Measurements from ENCODE around the gene OSCAR.
A peak's percentile ranks its signal among the peaks of the same experiment; 100 is the strongest.
"Not testable (repeated sequence)": the region's sequence is repeated elsewhere in the genome, so short reads cannot be mapped to it uniquely, and the experiment has no call there.

Gene OSCAR

DNA sequence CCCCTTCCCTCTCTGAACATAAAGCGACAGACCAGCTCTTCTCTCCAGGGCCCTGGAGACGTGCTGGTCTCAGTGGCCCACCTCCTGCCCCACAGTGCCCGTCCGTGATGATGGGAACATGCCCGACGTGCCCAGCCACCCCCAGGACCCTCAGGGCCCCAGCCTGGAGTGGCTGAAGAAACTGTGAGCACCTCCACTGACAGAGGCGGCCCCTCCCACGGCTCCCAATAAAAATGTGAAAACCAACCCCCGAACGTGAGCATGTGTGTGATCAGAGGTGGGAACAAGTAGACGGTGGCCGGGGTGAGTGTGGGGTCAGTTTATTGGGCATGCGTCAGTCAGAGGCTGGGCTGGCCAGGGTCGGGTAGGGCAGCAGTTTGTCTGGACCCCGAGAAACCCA is 6.1 kb upstream of the OSCAR start:
- H3K4me1 Mint-ChIP-seq, result peaks cover 23% of the 10 kb centered on the region
- H3K4me3 Mint-ChIP-seq, result no peak overlapping the region
- H3K36me3 Mint-ChIP-seq, result peaks cover 9% of the 10 kb centered on the region
- no peaks in the 10 kb centered on the region for H3K27me3 Mint-ChIP-seq
- H3K9me3 Mint-ChIP-seq, result no peaks in the 10 kb centered on the region
- no peak overlapping the region for H3K27ac Mint-ChIP-seq

DNA sequence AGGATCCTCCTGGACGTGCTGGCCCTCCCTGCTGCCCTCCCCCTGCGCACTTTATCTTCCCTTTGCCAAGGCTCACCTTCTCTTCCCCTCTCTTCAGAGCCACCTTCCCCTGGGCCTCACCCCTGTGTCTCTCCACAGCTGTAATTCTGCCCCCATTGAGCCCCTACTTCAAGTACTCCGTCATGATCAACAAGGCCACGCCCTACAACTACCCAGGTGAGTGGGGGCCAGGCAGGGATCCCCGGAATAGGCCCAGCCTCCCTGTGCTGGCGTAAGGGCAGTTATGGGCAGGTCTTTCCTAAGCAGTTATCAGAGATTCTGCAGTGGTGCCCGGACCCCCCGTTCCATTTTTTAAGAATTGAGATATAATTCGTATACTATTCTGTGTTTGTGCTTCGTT is 5.2 kb upstream of the OSCAR start:
- peaks cover 8% of the 10 kb centered on the region for H3K36me3 Mint-ChIP-seq
- no peaks in the 10 kb centered on the region for H3K9me3 Mint-ChIP-seq
- peak overlapping the region; percentile 42 for H3K4me3 Mint-ChIP-seq
- peaks cover 23% of the 10 kb centered on the region for H3K4me1 Mint-ChIP-seq
- H3K27ac Mint-ChIP-seq, result peak overlapping the region; percentile 47
- no peaks in the 10 kb centered on the region for H3K27me3 Mint-ChIP-seq

DNA sequence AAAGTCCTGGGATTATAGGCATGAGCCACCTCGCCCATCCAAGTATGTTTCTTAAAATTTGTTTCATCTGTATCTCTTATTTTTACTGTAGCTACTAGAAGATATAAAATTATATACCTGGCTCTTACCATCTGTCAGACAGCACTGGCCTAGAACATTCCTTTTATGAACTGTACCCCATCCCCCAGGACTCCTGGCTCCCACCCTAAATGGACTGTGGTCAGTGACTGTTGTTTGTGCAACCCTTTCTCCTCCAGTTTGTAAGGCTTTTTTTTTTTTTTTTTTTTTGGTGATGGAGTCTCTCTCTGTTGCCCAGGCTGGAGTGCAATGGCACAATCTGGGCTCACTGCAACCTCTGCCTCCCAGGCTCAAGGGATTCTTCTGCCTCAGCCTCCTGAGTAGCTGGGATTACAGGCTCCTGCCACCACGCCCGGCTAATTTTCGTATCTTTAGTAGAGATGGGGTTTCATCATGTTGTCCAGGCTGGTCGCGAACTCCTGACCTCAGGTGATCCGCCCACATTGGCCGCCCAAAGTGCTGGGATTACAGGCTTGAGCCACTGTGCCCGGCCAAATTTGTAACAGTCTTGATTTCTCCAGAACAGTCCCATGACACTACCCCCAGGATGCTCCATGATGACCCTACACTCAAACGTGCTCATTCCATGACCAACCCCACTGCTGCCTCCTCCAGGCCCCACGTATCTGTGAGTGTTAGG is 4.6 kb upstream of the OSCAR start:
- Mint-ChIP-seq H3K4me1 (peaks cover 23% of the 10 kb centered on the region), H3K36me3 (peaks cover 5% of the 10 kb centered on the region), H3K27ac (no peak overlapping the region), H3K4me3 (peak overlapping the region; percentile 19), H3K27me3 (no peaks in the 10 kb centered on the region), H3K9me3 (no peaks in the 10 kb centered on the region)

DNA sequence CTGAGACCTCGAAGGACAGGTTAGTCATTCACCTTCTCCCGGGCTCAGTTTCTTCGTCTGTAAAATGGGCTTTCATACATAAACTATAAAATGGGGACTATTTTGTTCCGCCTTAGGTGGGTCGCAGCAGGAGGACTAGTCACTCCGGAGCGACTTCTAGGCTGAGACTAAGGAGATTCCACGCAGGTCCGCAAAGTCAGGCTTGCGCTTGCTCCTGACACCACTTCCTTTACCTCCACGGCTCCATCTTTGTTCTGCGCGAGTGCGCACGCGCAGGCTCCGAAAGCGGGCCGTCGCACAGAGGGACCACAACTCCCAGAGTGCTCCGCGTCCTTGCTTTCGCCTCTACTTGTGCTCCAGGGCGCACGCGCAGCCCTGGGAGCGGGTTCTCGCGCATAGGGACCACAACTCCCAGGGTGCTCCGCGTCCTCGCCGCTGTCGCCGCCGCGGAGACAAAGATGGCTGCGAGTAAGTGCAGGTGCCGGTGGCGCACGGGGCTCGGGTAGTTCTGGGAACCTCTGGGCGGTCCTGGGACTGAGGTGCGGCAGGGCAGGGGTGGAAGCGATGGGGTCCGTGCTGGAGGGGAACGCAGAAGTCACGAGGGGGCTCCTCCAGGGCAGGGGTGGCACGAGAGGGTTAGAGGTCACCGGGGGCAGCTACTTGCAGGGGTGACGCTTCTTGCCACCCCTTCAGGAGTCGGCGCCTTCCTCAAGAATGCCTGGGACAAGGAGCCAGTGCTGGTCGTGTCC is 2.0 kb upstream of the OSCAR start, which contains the start of gene NDUFA3:
Gene NDUFA3 (plus strand): TSS at position 435 of the 749 bp plus-strand sequence. CDS start 24 bp downstream, at position 459.
- Mint-ChIP-seq H3K4me3 (peak within 1 kb of the TSS; percentile 98), H3K4me1 (peaks cover 23% of the 10 kb centered on the region), H3K9me3 (no peaks in the 10 kb centered on the region), H3K27me3 (no peaks in the 10 kb centered on the region), H3K36me3 (peaks cover 4% of the 10 kb centered on the region), H3K27ac (peak within 1 kb of the TSS; percentile 91)

DNA sequence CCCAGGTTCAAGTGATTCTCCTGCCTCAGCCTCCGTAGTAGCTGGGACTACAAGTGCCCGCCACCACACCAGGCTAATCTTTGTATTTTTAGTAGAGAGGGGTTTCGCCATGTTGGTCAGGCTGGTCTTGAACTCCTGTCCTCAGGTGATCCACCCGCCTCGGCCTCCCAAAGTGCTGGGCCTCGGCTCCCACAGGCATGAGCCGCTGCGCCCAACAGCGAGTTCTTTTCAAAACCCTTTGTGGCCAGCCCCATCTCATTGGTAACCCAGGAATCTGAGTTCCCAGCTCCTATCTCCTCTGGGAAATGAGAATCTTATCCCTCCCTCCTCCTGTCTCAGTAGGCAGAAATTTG is 724 bp downstream of the OSCAR start:
- not testable (repeated sequence) for H3K9me3 Mint-ChIP-seq, H3K27ac Mint-ChIP-seq, H3K36me3 Mint-ChIP-seq, H3K4me3 Mint-ChIP-seq, H3K27me3 Mint-ChIP-seq
- peaks cover 20% of the 10 kb centered on the region for H3K4me1 Mint-ChIP-seq

DNA sequence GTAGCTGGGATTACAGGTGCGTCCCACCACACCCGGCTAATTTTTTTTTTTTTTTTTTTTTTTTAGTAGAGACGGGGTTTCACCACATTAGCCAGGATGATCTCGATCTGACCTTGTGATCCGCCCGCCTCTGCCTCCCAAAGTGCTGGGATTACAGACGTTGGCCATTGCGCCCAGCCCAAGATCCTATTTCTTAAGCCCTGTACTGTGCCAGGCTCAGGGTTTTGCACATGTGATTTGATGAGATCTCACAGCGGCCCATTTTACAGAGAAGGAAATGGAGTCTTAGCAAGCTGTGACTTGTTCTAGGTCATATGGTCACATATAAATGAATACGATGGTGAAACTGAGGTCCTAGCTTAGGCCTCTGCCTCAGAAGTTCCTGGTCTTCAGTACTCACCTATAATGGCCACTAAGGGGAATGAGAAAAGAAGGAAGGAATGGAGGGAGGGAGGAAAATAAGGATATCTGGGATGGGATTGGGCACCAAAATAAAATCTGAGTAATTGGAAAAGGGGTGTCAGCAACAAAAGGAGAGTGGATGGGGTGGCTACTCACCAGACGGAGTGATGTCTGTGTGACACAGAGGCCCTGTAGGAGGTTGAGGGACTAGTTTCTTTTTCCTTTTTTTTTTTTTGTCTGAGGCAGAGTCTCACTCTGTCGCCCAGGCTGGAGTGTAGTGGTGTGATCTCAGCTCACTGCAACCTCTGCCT is 1.3 kb downstream of the OSCAR start:
- Mint-ChIP-seq H3K27ac (no peak overlapping the region), H3K4me1 (peaks cover 21% of the 10 kb centered on the region), H3K27me3 (peaks cover 3% of the 10 kb centered on the region), H3K9me3 (no peaks in the 10 kb centered on the region), H3K4me3 (no peak overlapping the region), H3K36me3 (no peaks in the 10 kb centered on the region)

DNA sequence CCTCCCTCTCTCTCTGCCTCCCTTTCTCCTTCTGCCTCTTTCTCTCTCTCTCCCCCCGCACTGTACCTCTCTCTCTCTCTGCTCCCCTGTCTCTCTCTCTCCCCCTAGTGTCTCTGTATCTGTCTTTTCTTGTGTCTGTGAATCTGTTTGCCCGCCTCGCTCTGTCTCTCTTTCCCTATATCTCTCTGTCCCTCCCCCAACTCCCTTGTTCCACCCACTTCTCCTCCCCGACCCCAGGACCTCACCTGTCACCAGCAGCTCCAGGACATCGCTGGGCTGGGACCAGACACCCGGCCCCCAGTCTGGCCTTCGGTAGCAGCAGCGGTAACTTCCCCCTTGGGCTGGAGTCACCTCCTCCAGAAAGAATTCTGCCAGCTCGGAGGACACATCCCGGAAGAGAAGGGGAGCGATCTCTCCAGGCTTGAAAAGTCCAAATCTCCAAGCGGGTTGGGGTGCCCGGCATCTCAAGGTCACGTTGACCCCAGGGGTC is 3.9 kb downstream of the OSCAR start:
- Mint-ChIP-seq H3K9me3 (no peaks in the 10 kb centered on the region), H3K4me3 (peak overlapping the region; percentile 60), H3K27me3 (peaks cover 8% of the 10 kb centered on the region), H3K36me3 (no peaks in the 10 kb centered on the region), H3K27ac (peak overlapping the region; percentile 48), H3K4me1 (peaks cover 14% of the 10 kb centered on the region)

DNA sequence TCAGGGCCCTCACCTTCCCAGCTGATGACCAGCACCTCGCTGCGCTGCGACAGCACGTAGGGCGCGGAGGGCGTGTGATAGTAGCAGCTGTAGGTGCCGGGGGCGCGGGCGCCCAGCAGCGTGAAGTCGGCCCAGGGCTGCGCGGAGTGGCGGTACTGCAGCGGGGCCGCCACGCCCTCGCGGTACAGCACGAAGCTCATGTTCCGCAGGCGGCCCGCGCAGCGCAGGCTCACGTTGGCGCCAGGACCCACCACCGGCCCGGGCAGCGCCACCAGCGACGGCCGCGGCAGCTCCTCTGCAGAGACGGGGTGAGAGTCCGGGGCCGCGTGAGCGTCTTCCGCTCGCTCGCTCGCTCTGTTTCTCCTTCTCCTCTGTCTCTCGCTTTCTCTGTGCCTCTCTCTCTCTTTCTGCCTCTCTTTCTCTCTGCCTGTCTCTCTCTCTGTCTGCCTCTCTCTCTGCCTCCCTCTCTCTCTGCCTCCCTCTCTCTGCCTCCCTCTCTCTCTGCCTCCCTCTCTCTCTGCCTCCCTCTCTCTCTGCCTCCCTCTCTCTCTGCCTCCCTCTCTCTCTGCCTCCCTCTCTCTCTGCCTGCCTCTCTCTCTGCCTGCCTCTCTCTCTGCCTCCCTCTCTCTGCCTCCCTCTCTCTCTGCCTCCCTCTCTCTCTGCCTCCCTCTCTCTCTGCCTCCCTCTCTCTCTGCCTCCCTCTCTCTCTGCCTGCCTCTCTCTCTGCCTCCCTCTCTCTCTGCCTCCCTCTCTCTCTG is 4.6 kb downstream of the OSCAR start:
- not testable (repeated sequence) for H3K9me3 Mint-ChIP-seq, H3K36me3 Mint-ChIP-seq, H3K27me3 Mint-ChIP-seq
- peak overlapping the region; percentile 81 for H3K27ac Mint-ChIP-seq
- peaks cover 14% of the 10 kb centered on the region for H3K4me1 Mint-ChIP-seq
- peak overlapping the region; percentile 80 for H3K4me3 Mint-ChIP-seq

DNA sequence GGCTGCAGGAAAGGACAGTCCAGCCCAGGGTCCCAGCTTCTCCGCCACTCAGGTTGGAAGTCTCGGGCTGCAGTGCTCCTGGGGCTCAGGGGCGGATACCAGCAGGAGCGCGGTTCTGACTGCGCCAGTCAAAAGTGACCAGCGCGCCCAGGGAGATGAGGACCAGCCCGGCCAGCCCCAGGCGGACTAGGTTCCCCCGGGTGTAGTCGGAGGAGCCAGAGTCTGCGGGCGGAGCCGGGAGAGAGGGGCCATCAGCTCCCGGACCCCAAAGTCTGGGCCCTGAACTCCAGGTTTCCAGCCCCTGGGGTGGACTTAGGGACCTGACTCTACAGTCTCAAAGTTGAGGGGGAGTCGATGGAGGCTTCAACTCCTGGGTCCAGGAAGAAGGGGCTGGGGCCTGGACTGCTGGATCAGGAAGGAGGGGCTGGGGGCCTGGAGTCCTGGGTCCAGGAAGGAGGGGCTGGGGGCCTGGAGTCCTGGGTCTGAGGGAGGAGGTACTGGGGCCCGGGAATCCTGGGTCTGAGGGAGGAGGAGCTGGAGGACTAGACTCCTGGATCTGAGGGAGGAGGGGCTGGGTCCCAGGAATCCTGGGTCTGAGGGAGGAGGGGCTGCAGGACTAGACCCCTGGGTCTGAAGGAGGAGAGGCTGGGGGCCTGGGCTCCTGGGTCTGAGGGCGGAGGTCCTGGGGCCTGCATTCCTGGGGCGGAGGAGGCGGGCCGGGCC is 5.3 kb downstream of the OSCAR start:
- H3K27ac Mint-ChIP-seq, result no peak overlapping the region
- no peaks in the 10 kb centered on the region for H3K36me3 Mint-ChIP-seq
- H3K4me3 Mint-ChIP-seq, result peak overlapping the region; percentile 15
- no peaks in the 10 kb centered on the region for H3K9me3 Mint-ChIP-seq
- peaks cover 10% of the 10 kb centered on the region for H3K27me3 Mint-ChIP-seq
- H3K4me1 Mint-ChIP-seq, result peaks cover 14% of the 10 kb centered on the region

DNA sequence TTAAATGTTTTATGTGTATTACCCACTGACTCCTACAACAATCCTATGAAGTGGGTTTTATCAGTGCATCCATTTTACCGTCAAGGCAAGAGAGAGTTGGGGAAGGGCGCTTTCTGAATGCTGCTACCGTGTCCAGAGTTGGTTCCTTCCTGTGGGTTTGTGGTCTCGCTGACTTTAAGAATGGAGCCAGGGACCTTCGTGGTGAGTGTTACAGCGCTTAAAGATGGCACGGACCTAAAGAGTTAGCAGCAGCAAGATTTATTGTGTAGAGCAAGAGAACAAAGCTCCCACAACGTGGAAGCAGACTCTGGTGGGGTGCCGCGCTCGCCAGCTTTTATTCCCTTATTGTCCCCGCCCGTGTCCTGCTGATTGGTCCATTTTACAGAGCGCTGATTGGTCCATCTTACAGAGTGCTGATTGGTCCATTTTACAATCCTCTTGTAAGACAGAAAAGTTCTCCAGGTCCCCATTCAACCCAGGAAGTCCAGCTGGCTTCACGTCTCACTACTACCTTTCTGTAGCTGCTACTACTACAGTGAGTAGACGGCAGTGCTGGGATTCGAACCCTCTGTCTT is 6.1 kb downstream of the OSCAR start:
- Mint-ChIP-seq H3K27me3 (peaks cover 11% of the 10 kb centered on the region), H3K36me3 (no peaks in the 10 kb centered on the region), H3K27ac (peak overlapping the region; percentile 14), H3K4me3 (no peak overlapping the region), H3K9me3 (no peaks in the 10 kb centered on the region), H3K4me1 (peaks cover 14% of the 10 kb centered on the region)

DNA sequence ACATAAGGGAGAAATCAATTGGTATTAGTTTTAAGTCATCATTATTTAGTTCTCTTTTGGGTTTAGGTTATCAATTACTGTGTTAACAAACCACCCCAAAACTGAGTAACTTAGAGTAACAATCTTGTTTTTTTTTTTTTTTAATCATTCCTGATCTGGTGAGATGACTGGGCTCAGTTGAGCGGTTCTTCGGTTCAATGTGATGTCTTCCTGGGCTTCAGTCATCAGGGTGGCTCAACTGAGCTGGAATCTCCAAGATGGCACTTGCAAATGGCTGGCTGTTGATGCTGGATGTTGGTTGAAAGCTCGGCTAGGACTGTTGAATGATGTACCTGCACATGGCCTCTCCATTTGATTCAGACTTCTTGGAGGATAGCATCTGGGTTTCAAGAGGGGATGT is 16.2 kb downstream of the OSCAR start:
- peaks cover 2% of the 10 kb centered on the region for H3K36me3 Mint-ChIP-seq

DNA sequence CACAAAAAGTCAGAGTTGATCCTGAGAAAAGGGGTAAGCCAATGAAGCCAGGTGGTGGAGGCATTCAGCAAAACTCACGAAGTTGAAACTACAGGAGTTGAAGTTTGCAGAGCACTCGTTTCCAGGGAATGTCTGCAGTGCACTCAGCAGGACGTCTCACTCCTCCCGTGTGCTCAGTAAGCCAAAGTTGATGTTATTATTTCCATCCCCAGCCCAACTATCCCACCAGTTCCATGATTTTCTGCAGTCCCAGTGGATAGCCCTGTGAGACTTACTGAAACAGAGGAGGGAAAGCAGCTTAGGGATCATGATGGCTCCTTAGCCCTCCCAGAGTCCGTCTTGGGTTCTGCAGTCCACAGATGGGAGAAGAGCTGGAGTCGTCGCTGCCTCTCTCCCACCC is 19.6 kb downstream of the OSCAR start, which contains the start of gene TARM1:
Gene TARM1 (minus strand): TSS at position 334 of the 400 bp plus-strand sequence. CDS start 25 bp downstream, at position 309.
- Mint-ChIP-seq H3K27ac (no peak within 1 kb of the TSS), H3K36me3 (peaks cover 2% of the 10 kb centered on the region), H3K4me3 (no peak within 1 kb of the TSS), H3K27me3 (peaks cover 7% of the 10 kb centered on the region), H3K9me3 (no peaks in the 10 kb centered on the region), H3K4me1 (no peaks in the 10 kb centered on the region)

More for the DNA sequence above, 16.2 kb downstream of the OSCAR start:
- Mint-ChIP-seq H3K4me1 (no peaks in the 10 kb centered on the region), H3K4me3 (no peak overlapping the region), H3K27ac (no peak overlapping the region), H3K9me3 (no peaks in the 10 kb centered on the region), H3K27me3 (peaks cover 9% of the 10 kb centered on the region)

DNA sequence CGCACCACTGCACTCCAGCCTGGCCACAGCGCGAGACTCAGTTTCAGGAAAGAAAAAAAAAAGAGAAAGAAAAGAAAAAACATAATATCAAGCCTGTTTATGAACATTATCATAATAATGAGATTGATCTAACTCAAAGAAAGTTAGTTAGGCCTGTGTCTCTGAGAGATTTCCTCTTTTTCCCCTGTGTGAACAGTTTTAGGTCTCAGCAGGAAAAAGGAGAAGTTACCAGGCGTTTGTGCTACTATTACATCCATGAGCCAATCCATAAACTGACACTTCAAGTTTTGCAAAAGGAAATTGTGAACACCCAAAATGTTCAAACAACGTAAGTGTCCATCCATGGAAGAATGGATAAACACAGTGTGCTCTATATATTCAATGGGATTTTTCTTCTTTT is 23.3 kb downstream of the OSCAR start:
- H3K9me3 Mint-ChIP-seq, result no peaks in the 10 kb centered on the region
- H3K4me3 Mint-ChIP-seq, result no peak overlapping the region
- H3K36me3 Mint-ChIP-seq, result no peaks in the 10 kb centered on the region
- H3K27ac Mint-ChIP-seq, result no peak overlapping the region
- H3K4me1 Mint-ChIP-seq, result no peaks in the 10 kb centered on the region
- peaks cover 2% of the 10 kb centered on the region for H3K27me3 Mint-ChIP-seq

DNA sequence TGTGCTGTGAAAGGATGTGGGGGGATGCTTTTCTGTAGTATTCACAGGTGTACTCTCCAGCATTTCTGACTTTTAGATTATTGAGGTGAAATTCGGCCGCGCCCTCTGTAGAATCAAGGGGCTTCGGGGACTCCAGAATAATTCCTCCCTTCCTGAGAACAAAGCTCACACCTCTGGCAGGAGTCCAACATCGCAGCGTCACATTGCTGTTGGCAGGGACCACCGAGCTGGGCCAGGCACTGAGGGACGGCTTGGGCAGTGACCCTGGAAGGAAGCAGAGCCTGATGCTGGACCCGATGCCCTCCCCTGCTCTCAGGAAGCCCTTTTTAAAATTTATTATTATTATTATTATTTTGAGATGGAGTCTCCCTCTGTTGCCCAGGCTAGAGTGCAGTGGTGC is 25.8 kb downstream of the OSCAR start:
- H3K36me3 Mint-ChIP-seq, result no peaks in the 10 kb centered on the region
- H3K4me1 Mint-ChIP-seq, result no peaks in the 10 kb centered on the region
- no peak overlapping the region for H3K4me3 Mint-ChIP-seq
- H3K9me3 Mint-ChIP-seq, result no peaks in the 10 kb centered on the region
- H3K27ac Mint-ChIP-seq, result no peak overlapping the region
- H3K27me3 Mint-ChIP-seq, result peaks cover 2% of the 10 kb centered on the region

Data from activated naive CD4-positive, alpha-beta T cell treated with anti-CD3 and anti-CD28 coated beads, Interleukin-2, amount 50 U/mL, for 24 hours (primary cell).